GM12878 (cell line): ENCODE measurements around the gene RANBP6.

Experiments
- EP300 ChIP-seq, 2 experiments: fragments of 150-350 bp in 1 of 2; IDR thresholded peaks; 2 replicates each; pipeline ENCODE4 v1.6.1; 2011 to 2012; ENCODE audit warnings: low read depth in 2 of 2, low read length in 2 of 2, borderline replicate concordance in 1 of 2, improper control_type of control experiment in 1 of 2, inconsistent platforms in 1 of 2; ENCODE audit not compliant: control insufficient read depth in 1 of 2
- HDAC6 ChIP-seq: fragments of 200-600 bp; sonication (generic); IDR thresholded peaks from one replicate; pipeline ENCODE4 v1.8.0; 2017; ENCODE audit warnings: antibody characterized with exemption; ENCODE audit not compliant: unreplicated experiment
- JUND ChIP-seq: IDR thresholded peaks from 2 replicates; pipeline ENCODE4 v1.6.1; 2012; ENCODE audit warnings: low read depth, mild to moderate bottlenecking, low read length, improper control_type of control experiment, moderate library complexity
- POLR2AphosphoS5 ChIP-seq: IDR thresholded peaks from 2 replicates; pipeline ENCODE4 v1.6.1; 2011; ENCODE audit warnings: mild to moderate bottlenecking, low read length, inconsistent platforms
- YY1 ChIP-seq: IDR thresholded peaks from 2 replicates; pipeline ENCODE4 v1.6.1; 2011; ENCODE audit warnings: low read depth, mild to moderate bottlenecking, low read length
- TF ChIP-seq, protein P1 (sequence below), 3 experiments: IDR thresholded peaks in 2 of 3; conservative IDR thresholded peaks in 1 of 3; 2 replicates each; pipeline ENCODE4 v1.5.1; 2011; ENCODE audit warnings: low read depth in 3 of 3, low read length in 3 of 3, mild to moderate bottlenecking in 3 of 3, control low read depth in 2 of 3, moderate library complexity in 2 of 3, inconsistent platforms in 1 of 3, mixed read lengths in 1 of 3; ENCODE audit not compliant: control insufficient read depth in 2 of 3, insufficient read depth in 1 of 3; ENCODE audit errors: extremely low read depth in 1 of 3
- TF ChIP-seq, protein P2 (sequence below): IDR thresholded peaks from 2 replicates; pipeline ENCODE4 v1.6.1; 2012; ENCODE audit warnings: mild to moderate bottlenecking, low read depth, low read length
- TF ChIP-seq, protein P3 (sequence below): IDR thresholded peaks from 2 replicates; pipeline ENCODE4 v1.6.1; 2011; ENCODE audit warnings: low read depth, low read length, improper control_type of control experiment, borderline replicate concordance

DNA sequence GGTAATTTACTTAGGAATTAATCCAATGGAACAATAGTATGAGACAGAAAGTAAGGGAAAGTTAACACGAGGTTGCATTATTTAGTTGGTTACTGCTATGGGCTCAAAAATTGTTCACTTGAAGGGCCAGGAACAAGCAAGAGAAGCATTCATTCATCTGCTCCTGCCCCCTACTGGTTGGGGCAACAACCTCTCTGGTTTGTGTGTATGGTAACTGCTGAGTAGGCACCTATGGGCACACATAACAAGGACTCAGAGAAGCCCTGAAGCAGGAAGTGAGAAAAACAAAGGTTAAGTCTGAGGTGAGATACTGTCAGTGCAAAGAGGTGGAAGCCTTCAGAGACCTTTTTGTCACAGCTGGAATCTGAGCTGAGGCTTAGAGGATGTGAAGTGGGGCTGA lies 34.4 kb upstream of the RANBP6 start:
- TF ChIP-seq, protein P1, sequence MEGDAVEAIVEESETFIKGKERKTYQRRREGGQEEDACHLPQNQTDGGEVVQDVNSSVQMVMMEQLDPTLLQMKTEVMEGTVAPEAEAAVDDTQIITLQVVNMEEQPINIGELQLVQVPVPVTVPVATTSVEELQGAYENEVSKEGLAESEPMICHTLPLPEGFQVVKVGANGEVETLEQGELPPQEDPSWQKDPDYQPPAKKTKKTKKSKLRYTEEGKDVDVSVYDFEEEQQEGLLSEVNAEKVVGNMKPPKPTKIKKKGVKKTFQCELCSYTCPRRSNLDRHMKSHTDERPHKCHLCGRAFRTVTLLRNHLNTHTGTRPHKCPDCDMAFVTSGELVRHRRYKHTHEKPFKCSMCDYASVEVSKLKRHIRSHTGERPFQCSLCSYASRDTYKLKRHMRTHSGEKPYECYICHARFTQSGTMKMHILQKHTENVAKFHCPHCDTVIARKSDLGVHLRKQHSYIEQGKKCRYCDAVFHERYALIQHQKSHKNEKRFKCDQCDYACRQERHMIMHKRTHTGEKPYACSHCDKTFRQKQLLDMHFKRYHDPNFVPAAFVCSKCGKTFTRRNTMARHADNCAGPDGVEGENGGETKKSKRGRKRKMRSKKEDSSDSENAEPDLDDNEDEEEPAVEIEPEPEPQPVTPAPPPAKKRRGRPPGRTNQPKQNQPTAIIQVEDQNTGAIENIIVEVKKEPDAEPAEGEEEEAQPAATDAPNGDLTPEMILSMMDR (IDR thresholded peaks at IDR 0.05 in 2 of 3, conservative IDR thresholded peaks at IDR 0.05 in 1 of 3; ENCODE audit: control insufficient read depth in 2 of 3, extremely low read depth in 1 of 3, insufficient read depth in 1 of 3, low read depth in 3 of 3, low read length in 3 of 3), result peak; percentile 26 to 66 (median 57)
- TF ChIP-seq, protein P2, sequence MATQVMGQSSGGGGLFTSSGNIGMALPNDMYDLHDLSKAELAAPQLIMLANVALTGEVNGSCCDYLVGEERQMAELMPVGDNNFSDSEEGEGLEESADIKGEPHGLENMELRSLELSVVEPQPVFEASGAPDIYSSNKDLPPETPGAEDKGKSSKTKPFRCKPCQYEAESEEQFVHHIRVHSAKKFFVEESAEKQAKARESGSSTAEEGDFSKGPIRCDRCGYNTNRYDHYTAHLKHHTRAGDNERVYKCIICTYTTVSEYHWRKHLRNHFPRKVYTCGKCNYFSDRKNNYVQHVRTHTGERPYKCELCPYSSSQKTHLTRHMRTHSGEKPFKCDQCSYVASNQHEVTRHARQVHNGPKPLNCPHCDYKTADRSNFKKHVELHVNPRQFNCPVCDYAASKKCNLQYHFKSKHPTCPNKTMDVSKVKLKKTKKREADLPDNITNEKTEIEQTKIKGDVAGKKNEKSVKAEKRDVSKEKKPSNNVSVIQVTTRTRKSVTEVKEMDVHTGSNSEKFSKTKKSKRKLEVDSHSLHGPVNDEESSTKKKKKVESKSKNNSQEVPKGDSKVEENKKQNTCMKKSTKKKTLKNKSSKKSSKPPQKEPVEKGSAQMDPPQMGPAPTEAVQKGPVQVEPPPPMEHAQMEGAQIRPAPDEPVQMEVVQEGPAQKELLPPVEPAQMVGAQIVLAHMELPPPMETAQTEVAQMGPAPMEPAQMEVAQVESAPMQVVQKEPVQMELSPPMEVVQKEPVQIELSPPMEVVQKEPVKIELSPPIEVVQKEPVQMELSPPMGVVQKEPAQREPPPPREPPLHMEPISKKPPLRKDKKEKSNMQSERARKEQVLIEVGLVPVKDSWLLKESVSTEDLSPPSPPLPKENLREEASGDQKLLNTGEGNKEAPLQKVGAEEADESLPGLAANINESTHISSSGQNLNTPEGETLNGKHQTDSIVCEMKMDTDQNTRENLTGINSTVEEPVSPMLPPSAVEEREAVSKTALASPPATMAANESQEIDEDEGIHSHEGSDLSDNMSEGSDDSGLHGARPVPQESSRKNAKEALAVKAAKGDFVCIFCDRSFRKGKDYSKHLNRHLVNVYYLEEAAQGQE, result no peak
- no peak for TF ChIP-seq HDAC6
- no peak for TF ChIP-seq EP300 (IDR thresholded peaks at IDR 0.05; ENCODE audit: borderline replicate concordance in 1 of 2, control insufficient read depth in 1 of 2, low read depth in 2 of 2, low read length in 2 of 2)
- TF ChIP-seq JUND, result no peak
- no peak for TF ChIP-seq YY1
- no peak for TF ChIP-seq POLR2AphosphoS5
- TF ChIP-seq, protein P3, sequence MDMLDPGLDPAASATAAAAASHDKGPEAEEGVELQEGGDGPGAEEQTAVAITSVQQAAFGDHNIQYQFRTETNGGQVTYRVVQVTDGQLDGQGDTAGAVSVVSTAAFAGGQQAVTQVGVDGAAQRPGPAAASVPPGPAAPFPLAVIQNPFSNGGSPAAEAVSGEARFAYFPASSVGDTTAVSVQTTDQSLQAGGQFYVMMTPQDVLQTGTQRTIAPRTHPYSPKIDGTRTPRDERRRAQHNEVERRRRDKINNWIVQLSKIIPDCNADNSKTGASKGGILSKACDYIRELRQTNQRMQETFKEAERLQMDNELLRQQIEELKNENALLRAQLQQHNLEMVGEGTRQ, result no peak
